Pancreas (tissue), 10 donors: Measurements from ENCODE around the gene ASB1. TPM values are rescaled to one million over a fixed set of nuclear protein-coding genes. Genes with fewer than 3 reads are reported as not detected.

Source experiments
- ATAC-seq, 4 donors: fragments of 200-7000 bp; cut with Tn5 transposase; one replicate each; pipeline versions ENCODE4 v1.8.0 to v1.9.1; 2020; ENCODE audit warnings: mild to moderate bottlenecking in 4 of 4, moderate library complexity in 4 of 4
- DNase-seq, 6 donors: peaks; one replicate each; pipeline ENCODE4 v3.0.0-alpha.2; 2020
- FAIRE-seq: peaks from 2 replicates; lab custom pipeline; 2012; peaks lifted over from hg19 to GRCh38; lab: Jason Lieb, UNC
- H3K27ac ChIP-seq, 4 donors: fragments of 200-600 bp; sonication (generic); 1 replicate in 3 of 4; 2 replicates in 1 of 4; pipeline versions ENCODE4 v1.5.0 to v1.8.0; 2020
- H3K27me3 ChIP-seq, 4 donors: fragments of 200-600 bp; one replicate each; pipeline ENCODE4 v1.8.0; 2021
- H3K36me3 ChIP-seq, 3 donors: fragments of 200-600 bp; sonication (generic) in 1 of 3; one replicate each; pipeline versions ENCODE4 v1.5.0 to v1.8.0; 2020 to 2021
- H3K4me1 ChIP-seq, 3 donors: fragments of 200-600 bp; one replicate each; pipeline ENCODE4 v1.8.0; 2021
- H3K4me3 ChIP-seq, 4 donors: fragments of 200-600 bp; sonication (generic) in 2 of 4; one replicate each; pipeline versions ENCODE4 v1.5.0 to v1.8.0; 2020 to 2021
- H3K9me3 ChIP-seq, 4 donors: fragments of 200-600 bp; one replicate each; pipeline ENCODE4 v1.8.0; 2021
- WGBS, 2 donors: extraction: QIAGEN DNeasy Blood & Tissue Kit; methylation state at CpG; one replicate each; pipeline ENCODE4 v1.1.7; 2013; 5-methylcytosine and 5-hydroxymethylcytosine counted together
- intact Hi-C, 3 donors: fragments of 100-400 bp; cut with DNase I; formaldehyde crosslinking; loops; one replicate each; pipeline versions ENCODE4 v1.11.1 to v1.14.2; 2022
- polyA plus RNA-seq, 2 donors: library from polyadenylated mRNA; stranded (reverse); fragments of 200-250 nt; gene quantifications; one replicate each; pipeline ENCODE4 v1.2.3, GENCODE V29; 2013
- total RNA-seq, 6 donors: library from RNA; stranded (reverse); fragmentation: NEBNext Ultra II Directional in 4 of 6; extraction: Animal tissue kit (Norgen Biotek cat#: 25700) in 4 of 6; gene quantifications; one replicate each; pipeline versions ENCODE4 v1.2.1 to v1.2.4, GENCODE V29; 2021 to 2023
- TF ChIP-seq, protein P1 (sequence below), 4 donors: fragments of 200-600 bp; sonication (generic) in 3 of 4; IDR thresholded peaks; one replicate each; pipeline versions ENCODE4 v1.5.0 to v1.8.0; 2021; ENCODE audit warnings: antibody characterized with exemption in 4 of 4
- donor health status: healthy with polysubstance abuse.
- donor health status: DM: no; HTN: no; CAD: no; lungs with moderate emphysema.
- donor health status: DM: no; HTN: no; CAD: no.
- donor health status: control.
- donor health status: control.
- donor health status: Bipolar disorder and iron deficiency.
- donor health status: DM: yes; HTN: yes; CAD: no.
- donor health status: DM: no; HTN: no; CAD: no.
- donor health status: DM: no; HTN: no; CAD: no.
- donor health status: DM: yes; HTN: yes; CAD: no.

ASB1 gene
- total and polyA plus RNA-seq, 8 donors, result 11.3 to 25.1 (median 13.8) TPM

DNA sequence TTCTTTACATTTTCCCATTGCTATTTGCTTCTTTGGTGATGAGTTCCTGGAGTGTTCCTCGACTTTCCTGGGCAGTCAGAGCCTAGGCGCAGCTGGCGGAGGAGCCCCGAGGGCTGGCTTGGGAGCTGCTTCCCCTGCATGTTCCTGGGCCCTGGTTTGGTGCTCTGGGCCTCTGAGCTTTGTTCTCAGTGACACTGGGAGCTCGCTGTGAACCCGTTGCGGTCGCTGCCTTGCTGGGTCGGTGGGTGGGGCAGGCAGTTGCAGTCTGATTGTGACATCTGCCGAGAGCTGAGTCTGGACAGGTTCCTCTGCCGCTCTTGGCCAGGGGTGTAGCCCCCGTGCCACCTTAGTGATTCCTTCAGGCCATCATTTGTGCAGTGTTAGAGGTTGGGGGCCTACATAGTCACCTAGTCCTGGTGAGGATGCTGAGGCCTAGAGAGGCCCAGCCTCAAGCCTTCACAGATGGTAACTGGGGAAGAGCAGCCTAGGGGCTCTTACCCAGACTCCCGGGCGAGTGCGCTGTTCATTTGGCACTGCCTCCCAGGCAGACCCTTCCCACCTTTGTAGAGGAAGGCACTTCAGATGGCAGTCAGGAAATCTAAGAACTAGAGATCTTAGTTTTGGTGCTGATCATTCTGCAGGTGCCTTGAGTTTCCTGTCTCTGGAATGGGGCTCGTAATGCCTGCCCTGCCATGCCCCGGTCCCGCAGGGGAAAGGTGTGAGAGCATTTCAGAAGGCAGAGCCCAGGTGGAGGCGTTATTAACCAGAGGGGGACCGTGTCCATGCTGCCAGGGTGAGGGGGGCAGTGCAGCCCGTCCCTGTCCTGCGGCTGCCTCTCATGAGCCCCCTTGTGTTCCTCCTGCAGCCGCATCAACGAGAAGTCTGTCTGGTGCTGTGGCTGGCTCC lies 8.4 kb downstream of the ASB1 start:
- FAIRE-seq (no peak), ATAC-seq (no peak), DNase-seq (no peak)
- Histone ChIP-seq H3K27ac (no peak overlapping the region), H3K9me3 (no peaks in the 10 kb centered on the region), H3K4me3 (no peak overlapping the region), H3K4me1 (peaks cover 0 to 8% (median 6%) of the 10 kb centered on the region in 3 donors), H3K27me3 (no peaks in the 10 kb centered on the region), H3K36me3 (peaks cover 0 to 29% (median 0%) of the 10 kb centered on the region in 3 donors)
- intact Hi-C loops, result no loop called here
- 92 to 94% methylated on average over 24 of the region's 24 CpGs for WGBS, 2 donors
- TF ChIP-seq, protein P1, sequence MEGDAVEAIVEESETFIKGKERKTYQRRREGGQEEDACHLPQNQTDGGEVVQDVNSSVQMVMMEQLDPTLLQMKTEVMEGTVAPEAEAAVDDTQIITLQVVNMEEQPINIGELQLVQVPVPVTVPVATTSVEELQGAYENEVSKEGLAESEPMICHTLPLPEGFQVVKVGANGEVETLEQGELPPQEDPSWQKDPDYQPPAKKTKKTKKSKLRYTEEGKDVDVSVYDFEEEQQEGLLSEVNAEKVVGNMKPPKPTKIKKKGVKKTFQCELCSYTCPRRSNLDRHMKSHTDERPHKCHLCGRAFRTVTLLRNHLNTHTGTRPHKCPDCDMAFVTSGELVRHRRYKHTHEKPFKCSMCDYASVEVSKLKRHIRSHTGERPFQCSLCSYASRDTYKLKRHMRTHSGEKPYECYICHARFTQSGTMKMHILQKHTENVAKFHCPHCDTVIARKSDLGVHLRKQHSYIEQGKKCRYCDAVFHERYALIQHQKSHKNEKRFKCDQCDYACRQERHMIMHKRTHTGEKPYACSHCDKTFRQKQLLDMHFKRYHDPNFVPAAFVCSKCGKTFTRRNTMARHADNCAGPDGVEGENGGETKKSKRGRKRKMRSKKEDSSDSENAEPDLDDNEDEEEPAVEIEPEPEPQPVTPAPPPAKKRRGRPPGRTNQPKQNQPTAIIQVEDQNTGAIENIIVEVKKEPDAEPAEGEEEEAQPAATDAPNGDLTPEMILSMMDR (IDR thresholded peaks at IDR 0.05), result no peak

DNA sequence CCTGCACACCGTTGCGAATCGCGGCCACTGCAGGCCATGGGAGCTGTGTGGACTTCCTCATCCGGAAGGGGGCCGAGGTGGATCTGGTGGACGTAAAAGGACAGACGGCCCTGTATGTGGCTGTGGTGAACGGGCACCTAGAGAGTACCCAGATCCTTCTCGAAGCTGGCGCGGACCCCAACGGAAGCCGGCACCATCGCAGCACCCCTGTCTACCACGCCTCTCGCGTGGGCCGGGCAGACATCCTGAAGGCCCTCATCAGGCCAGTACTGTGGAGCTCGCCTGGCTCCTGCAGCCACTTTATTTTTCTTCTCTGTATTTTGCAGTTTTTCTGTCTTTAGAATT lies 9.0 kb downstream of the ASB1 start:
- FAIRE-seq (no peak), ATAC-seq (no peak)

DNA sequence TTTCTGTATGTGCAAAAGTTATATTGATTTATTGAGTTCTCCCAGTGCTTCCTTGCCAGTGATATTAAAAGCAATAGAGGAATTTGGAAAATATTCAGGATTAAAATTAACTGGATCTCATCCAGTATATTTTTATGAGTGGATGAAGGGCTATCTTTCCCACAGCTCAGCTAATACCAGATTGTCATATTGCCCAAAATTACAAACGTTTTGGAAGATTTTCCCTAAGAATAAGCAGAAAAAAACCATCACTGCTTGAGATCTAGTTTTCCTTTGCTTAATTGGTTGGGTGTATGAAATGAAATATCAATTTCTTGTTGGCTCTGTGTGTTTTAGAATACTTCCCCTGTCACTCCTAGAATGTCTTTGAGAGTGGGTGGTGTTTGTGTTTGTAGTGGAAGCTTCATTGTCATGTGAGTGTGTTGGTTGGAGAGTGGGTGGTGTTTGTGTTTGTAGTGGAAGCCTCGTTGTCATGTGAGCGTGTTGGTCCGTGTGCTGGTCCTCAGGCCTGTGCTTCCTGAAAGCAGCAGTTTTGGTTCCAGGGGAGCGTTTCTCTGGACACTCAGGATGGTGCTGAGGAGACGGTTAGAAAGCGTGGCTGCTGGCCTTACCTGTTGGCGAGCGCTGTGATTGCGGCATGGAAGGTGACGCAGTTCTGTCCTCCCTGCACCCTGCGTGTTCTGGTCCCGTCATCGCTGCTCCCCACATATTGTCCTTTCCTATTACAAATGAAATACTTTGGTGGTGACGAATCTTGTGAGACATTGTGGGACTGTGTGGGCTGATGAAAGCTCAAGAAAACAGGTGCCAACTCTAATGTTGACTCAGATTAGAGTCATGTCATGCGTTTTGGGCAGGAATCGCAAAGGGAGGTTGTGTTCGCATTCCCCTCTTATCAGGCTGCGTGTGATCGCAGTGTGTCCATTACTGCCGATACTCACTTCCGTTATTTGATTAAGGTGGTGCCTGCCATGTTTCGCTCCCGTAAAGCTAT lies 12.4 kb downstream of the ASB1 start:
- H3K4me3 ChIP-seq, result no peak overlapping the region
- WGBS, 2 donors, result 68 to 75% methylated on average over 24 of the region's 24 CpGs
- H3K27me3 ChIP-seq, result no peaks in the 10 kb centered on the region
- FAIRE-seq, result no peak
- H3K36me3 ChIP-seq, result peaks cover 0 to 21% (median 0%) of the 10 kb centered on the region in 3 donors
- DNase-seq, result no peak
- peak in 3 of 4 donors; percentile 63 to 75 (median 72) for ATAC-seq
- no peaks in the 10 kb centered on the region for H3K9me3 ChIP-seq
- TF ChIP-seq, protein P1 (IDR thresholded peaks at IDR 0.05), result no peak
- H3K27ac ChIP-seq, result peak overlapping the region in 1 of 4 donors; percentile 3
- peaks cover 0 to 6% (median 0%) of the 10 kb centered on the region in 3 donors for H3K4me1 ChIP-seq
- intact Hi-C loops, result no loop called here

More for the DNA sequence above, 9.0 kb downstream of the ASB1 start:
- no peak for DNase-seq
- Histone ChIP-seq H3K4me1 (peaks cover 0 to 8% (median 6%) of the 10 kb centered on the region in 3 donors), H3K4me3 (no peak overlapping the region), H3K27me3 (no peaks in the 10 kb centered on the region), H3K9me3 (no peaks in the 10 kb centered on the region), H3K36me3 (peaks cover 0 to 29% (median 0%) of the 10 kb centered on the region in 3 donors), H3K27ac (no peak overlapping the region)
- TF ChIP-seq, protein P1 (IDR thresholded peaks at IDR 0.05), result no peak
- WGBS, 2 donors, result 94% methylated on average over 20 of the region's 20 CpGs
- intact Hi-C loops, result no loop called here

DNA sequence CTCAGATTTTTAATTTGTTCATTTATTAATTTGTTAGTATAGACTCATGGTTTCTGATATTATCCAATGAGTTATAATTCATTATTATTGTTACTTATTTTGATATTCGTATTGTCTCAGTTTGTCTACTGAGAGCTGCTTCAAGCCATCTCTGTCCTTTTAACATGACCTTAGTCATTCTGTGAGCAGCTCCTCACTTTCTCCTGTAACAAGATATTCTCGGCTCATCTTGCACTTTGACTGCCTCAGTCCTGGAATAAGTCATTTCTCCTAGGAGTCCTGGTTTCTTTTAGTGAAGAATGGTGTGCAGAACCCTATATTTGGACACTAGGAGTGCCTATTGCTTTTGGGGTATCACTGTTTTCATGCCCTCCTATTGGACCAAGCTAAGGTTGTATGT lies 13.2 kb downstream of the ASB1 start:
- Histone ChIP-seq H3K27ac (peak overlapping the region in 1 of 4 donors; percentile 3), H3K4me3 (no peak overlapping the region), H3K36me3 (peaks cover 0 to 23% (median 0%) of the 10 kb centered on the region in 3 donors), H3K9me3 (no peaks in the 10 kb centered on the region), H3K4me1 (peaks cover 0 to 6% (median 0%) of the 10 kb centered on the region in 3 donors), H3K27me3 (no peaks in the 10 kb centered on the region)
- ATAC-seq (no peak), FAIRE-seq (no peak), DNase-seq (no peak)
- 93 to 95% methylated on average over 2 of the region's 2 CpGs for WGBS, 2 donors
- intact Hi-C loops, result no loop called here
- TF ChIP-seq, protein P1 (IDR thresholded peaks at IDR 0.05), result no peak
